Thymus (tissue), 11 donors: ENCODE data around the gene RGS9. TPM values are rescaled to one million over a fixed set of nuclear protein-coding genes. Genes with fewer than 3 reads are reported as not detected.
A peak's percentile ranks its signal among the peaks of the same experiment; 100 is the strongest.
"Not testable (repeated sequence)": the region's sequence is repeated elsewhere in the genome, so short reads cannot be mapped to it uniquely, and the experiment has no call there.

ENCODE experiments used
- DNase-seq, 9 donors: peaks; one replicate each; pipeline ENCODE4 v3.0.0-alpha.2; 2013; ENCODE audit warnings: low spot score in 9 of 9, low read depth in 6 of 9, missing footprints in 1 of 9
- H3K27ac ChIP-seq, 2 donors: one replicate each; pipeline ENCODE4 v1.5.1; 2013; ENCODE audit warnings: control low read depth in 1 of 2, low read depth in 1 of 2, low read length in 1 of 2, mild to moderate bottlenecking in 1 of 2, moderate library complexity in 1 of 2
- H3K27me3 ChIP-seq, 2 donors: one replicate each; pipeline ENCODE4 v1.5.1; 2013; ENCODE audit warnings: low read length in 1 of 2; ENCODE audit not compliant: control insufficient read depth in 2 of 2, insufficient read depth in 1 of 2
- H3K36me3 ChIP-seq, 2 donors: one replicate each; pipeline ENCODE4 v1.5.1; 2013; ENCODE audit warnings: low read length in 1 of 2, mild to moderate bottlenecking in 1 of 2, moderate library complexity in 1 of 2; ENCODE audit not compliant: control insufficient read depth in 2 of 2, insufficient read depth in 2 of 2
- H3K4me1 ChIP-seq, 2 donors: one replicate each; pipeline ENCODE4 v1.5.1; 2013; ENCODE audit warnings: low read length in 2 of 2; ENCODE audit not compliant: control insufficient read depth in 2 of 2, insufficient read depth in 2 of 2
- H3K4me3 ChIP-seq, 2 donors: one replicate each; pipeline ENCODE4 v1.5.1; 2013; ENCODE audit warnings: low read length in 2 of 2, control low read depth in 1 of 2, mild to moderate bottlenecking in 1 of 2
- H3K9me3 ChIP-seq, 2 donors: one replicate each; pipeline ENCODE4 v1.5.1; 2013; ENCODE audit warnings: low read length in 1 of 2, mild to moderate bottlenecking in 1 of 2; ENCODE audit not compliant: control insufficient read depth in 2 of 2, insufficient read depth in 1 of 2
- WGBS: extraction: QIAGEN DNeasy Blood & Tissue Kit; methylation state at CpG from one replicate; pipeline ENCODE4 v1.1.7; 2013; 5-methylcytosine and 5-hydroxymethylcytosine counted together
- polyA plus RNA-seq: library from polyadenylated mRNA; stranded (reverse); fragments of 200-250 nt; gene quantifications from one replicate; pipeline ENCODE4 v1.2.3, GENCODE V29; 2013
- total RNA-seq: library from RNA; stranded (reverse); fragments of 120-200 nt; gene quantifications from one replicate; pipeline ENCODE4 v1.2.4, GENCODE V29; 2013
- donor health status: healthy.

RGS9 gene
- total and polyA plus RNA-seq, 2 donors = 1.9 to 2.6 TPM

DNA sequence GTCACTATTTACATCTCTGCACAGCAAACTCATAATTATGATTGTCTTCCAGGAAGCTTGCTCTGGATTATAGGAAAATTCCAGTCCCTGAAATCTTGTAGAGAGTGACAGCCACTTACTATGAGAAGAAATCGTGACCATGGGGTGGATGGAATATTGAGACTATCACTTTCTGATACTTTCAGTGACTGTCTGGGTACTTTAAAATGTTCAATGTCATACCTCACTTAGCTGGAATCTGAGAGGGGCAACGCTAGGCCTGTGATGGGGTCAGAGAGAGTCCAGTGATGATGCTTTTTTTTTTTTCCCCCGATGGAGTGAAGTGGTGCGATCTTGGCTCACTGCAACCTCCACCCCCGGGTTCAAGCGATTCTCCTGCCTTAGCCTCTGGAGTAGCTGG is 32.2 kb upstream of the RGS9 start:
- H3K27me3 ChIP-seq = no peaks in the 10 kb centered on the region
- no peak overlapping the region for H3K4me3 ChIP-seq
- DNase-seq = no peak
- H3K4me1 ChIP-seq = peaks cover 13 to 15% of the 10 kb centered on the region in 2 donors
- H3K36me3 ChIP-seq = no peaks in the 10 kb centered on the region
- no peaks in the 10 kb centered on the region for H3K9me3 ChIP-seq
- H3K27ac ChIP-seq = no peak overlapping the region
- WGBS = 76% methylated on average over 6 of the region's 6 CpGs

GRCh38 chr17:65108152-65108551 is 29.0 kb upstream of the RGS9 start:
- H3K9me3 ChIP-seq = no peaks in the 10 kb centered on the region
- no peak overlapping the region for H3K27ac ChIP-seq
- 97% methylated on average over 6 of the region's 6 CpGs for WGBS
- no peak overlapping the region for H3K4me3 ChIP-seq
- H3K4me1 ChIP-seq = peaks cover 0 to 2% of the 10 kb centered on the region in 2 donors
- no peaks in the 10 kb centered on the region for H3K27me3 ChIP-seq
- H3K36me3 ChIP-seq = no peaks in the 10 kb centered on the region
- no peak for DNase-seq

GRCh38 chr17:65109543-65109942 is 27.6 kb upstream of the RGS9 start:
- no peak for DNase-seq
- Histone ChIP-seq H3K27me3 (no peaks in the 10 kb centered on the region), H3K36me3 (no peaks in the 10 kb centered on the region), H3K4me1 (no peaks in the 10 kb centered on the region), H3K9me3 (no peaks in the 10 kb centered on the region), H3K27ac (no peak overlapping the region), H3K4me3 (no peak overlapping the region)
- WGBS = 56% methylated on average over 6 of the region's 6 CpGs

DNA sequence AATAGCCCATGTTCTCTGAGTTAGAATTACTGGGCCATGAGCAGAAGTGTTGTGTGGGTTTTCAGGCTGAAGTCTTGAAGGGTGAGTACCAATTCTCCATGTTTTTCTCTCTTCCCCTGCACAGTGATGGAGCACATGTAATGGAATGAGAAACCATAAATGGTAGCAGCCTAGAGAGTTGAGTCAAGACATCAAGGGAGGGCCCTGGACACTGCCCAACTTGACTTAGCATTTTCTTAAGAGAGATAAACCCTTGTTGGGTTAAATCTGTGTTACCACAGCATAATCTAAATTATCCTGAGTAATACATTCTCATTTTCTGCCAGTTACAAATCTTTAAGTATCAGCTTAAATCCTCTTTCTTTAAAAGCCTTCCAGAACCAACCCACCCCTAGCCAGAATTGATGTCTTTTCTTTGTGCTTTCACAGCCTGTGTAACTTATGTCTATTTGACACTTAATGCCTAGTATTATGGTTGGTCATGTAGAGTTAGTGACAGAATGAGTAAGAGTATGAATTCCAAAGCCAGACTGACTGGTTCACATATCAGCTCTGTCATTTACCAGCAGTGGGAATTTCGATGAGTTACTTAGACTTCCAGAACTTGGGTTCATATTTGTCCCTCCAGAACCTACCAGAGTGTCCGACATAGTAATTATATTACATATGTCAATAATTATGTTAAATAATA is 27.0 kb upstream of the RGS9 start:
- Histone ChIP-seq H3K4me1 (no peaks in the 10 kb centered on the region), H3K27ac (no peak overlapping the region), H3K4me3 (no peak overlapping the region), H3K27me3 (no peaks in the 10 kb centered on the region), H3K9me3 (no peaks in the 10 kb centered on the region), H3K36me3 (no peaks in the 10 kb centered on the region)
- DNase-seq = no peak
- WGBS = 94% methylated on average over 2 of the region's 2 CpGs

DNA sequence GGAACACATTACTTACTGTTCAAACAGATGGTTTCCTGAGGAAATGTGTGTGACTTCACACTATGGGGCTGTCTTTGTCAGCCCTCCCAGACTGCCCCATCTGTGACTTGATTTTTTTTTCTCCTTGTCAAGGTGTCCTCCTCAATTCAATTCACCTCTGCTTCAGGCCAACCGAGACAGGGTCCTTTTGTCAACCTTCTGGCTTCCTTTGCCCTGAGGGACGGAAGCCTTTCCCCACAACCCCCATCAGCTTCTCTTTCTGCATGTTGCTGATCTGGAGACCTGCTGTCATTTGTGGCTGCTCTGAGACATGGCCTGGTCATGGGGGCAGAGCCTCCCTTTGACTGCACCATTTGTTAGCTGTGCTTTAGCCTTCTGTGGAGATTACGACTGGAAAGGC is 21.3 kb upstream of the RGS9 start:
- peaks cover 0 to 6% of the 10 kb centered on the region in 2 donors for H3K4me1 ChIP-seq
- H3K4me3 ChIP-seq = no peak overlapping the region
- H3K9me3 ChIP-seq = no peaks in the 10 kb centered on the region
- no peak overlapping the region for H3K27ac ChIP-seq
- no peaks in the 10 kb centered on the region for H3K27me3 ChIP-seq
- 25% methylated on average over 3 of the region's 3 CpGs for WGBS
- DNase-seq = no peak
- no peaks in the 10 kb centered on the region for H3K36me3 ChIP-seq

GRCh38 chr17:65116515-65116914 is 20.7 kb upstream of the RGS9 start:
- H3K27ac ChIP-seq, H3K36me3 ChIP-seq: not testable (repeated sequence)
- WGBS = 86% methylated on average over 5 of the region's 5 CpGs

GRCh38 chr17:65117384-65118035 is 19.7 kb upstream of the RGS9 start:
- Histone ChIP-seq H3K36me3 (no peaks in the 10 kb centered on the region), H3K27ac (no peak overlapping the region), H3K27me3 (no peaks in the 10 kb centered on the region), H3K9me3 (no peaks in the 10 kb centered on the region), H3K4me3 (no peak overlapping the region), H3K4me1 (peaks cover 2 to 17% of the 10 kb centered on the region in 2 donors)
- DNase-seq = no peak
- 96% methylated on average over 4 of the region's 4 CpGs for WGBS

More at GRCh38 chr17:65116515-65116914, 20.7 kb upstream of the RGS9 start:
- H3K9me3 ChIP-seq, H3K4me1 ChIP-seq, H3K4me3 ChIP-seq, DNase-seq, H3K27me3 ChIP-seq: not testable (repeated sequence)

GRCh38 chr17:65121368-65121767 is 15.8 kb upstream of the RGS9 start:
- DNase-seq = peak in 1 of 9 donors; percentile 50
- no peak overlapping the region for H3K4me3 ChIP-seq
- peaks cover 7 to 22% of the 10 kb centered on the region in 2 donors for H3K4me1 ChIP-seq
- WGBS = 18% methylated on average over 6 of the region's 6 CpGs
- no peaks in the 10 kb centered on the region for H3K9me3 ChIP-seq
- no peaks in the 10 kb centered on the region for H3K27me3 ChIP-seq
- peak overlapping the region in 1 of 2 donors; percentile 49 for H3K27ac ChIP-seq
- H3K36me3 ChIP-seq = no peaks in the 10 kb centered on the region

- H3K4me3 ChIP-seq = peak overlapping the region; percentile 71 to 92
- H3K27ac ChIP-seq = peak overlapping the region in 1 of 2 donors; percentile 33
- WGBS = 67% methylated on average over 12 of the region's 12 CpGs
Measured at GRCh38 chr17:65121916-65122806, 15.0 kb upstream of the RGS9 start.

More at GRCh38 chr17:65121916-65122806, 15.0 kb upstream of the RGS9 start:
- Histone ChIP-seq H3K36me3 (no peaks in the 10 kb centered on the region), H3K9me3 (no peaks in the 10 kb centered on the region), H3K27me3 (no peaks in the 10 kb centered on the region), H3K4me1 (peaks cover 7 to 22% of the 10 kb centered on the region in 2 donors)
- DNase-seq = peak in 1 of 9 donors; percentile 49
